Measurements from ENCODE around the gene SLC16A14.
"Not testable (repeated sequence)": the region's sequence is repeated elsewhere in the genome, so short reads cannot be mapped to it uniquely, and the experiment has no call there.

Gene SLC16A14, protein sequence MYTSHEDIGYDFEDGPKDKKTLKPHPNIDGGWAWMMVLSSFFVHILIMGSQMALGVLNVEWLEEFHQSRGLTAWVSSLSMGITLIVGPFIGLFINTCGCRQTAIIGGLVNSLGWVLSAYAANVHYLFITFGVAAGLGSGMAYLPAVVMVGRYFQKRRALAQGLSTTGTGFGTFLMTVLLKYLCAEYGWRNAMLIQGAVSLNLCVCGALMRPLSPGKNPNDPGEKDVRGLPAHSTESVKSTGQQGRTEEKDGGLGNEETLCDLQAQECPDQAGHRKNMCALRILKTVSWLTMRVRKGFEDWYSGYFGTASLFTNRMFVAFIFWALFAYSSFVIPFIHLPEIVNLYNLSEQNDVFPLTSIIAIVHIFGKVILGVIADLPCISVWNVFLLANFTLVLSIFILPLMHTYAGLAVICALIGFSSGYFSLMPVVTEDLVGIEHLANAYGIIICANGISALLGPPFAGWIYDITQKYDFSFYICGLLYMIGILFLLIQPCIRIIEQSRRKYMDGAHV

DNA sequence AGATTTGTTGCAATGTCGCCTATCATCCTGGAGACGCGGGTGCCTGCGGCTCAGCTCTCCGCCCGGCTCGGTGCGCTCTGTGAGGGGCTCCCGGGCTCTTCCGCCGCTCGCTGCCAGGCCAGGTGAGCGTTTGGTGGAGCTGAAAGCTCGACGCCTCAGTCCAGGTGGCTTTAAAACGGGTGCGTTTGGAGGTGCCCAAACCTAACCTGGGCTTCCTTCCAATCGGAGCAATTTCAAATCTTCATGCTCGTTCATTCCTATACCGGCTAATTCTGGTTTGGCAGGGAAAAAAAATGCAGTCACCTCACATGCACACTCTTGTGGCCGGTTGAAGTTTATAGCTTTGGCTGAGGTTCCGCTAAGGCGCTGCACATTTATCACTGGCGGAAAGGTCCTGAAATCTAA lies at the start of gene SLC16A14:
SLC16A14 (minus strand) TSS at position 274 of the 405 bp plus-strand sequence. CDS start 9,572 bp downstream, outside the sequence.
- Histone ChIP-seq H3K9me3 (ENCODE audit: insufficient read depth, low read length) (no peaks in the 10 kb centered on the region), H3K4me1 (ENCODE audit: insufficient read depth, insufficient read length) (no peaks in the 10 kb centered on the region), H3K9ac (ENCODE audit: insufficient read length, low read depth) (peak within 1 kb of the TSS; percentile 84), H3K4me3 (ENCODE audit: insufficient read length, low read depth) (peak within 1 kb of the TSS; percentile 68), H3K27me3 (ENCODE audit: insufficient read depth, insufficient read length) (peaks cover 32% of the 10 kb centered on the region), H3K36me3 (ENCODE audit: insufficient read depth, insufficient read length, low read length) (no peaks in the 10 kb centered on the region)
- TF ChIP-seq SUZ12 (IDR thresholded peaks at IDR 0.05; ENCODE audit: extremely low read depth, insufficient read depth, insufficient read length) = no peak
- TF ChIP-seq ZNF274 (IDR thresholded peaks at IDR 0.05; ENCODE audit: low read depth, low read length) = no peak
- TF ChIP-seq YY1 (IDR thresholded peaks at IDR 0.05; ENCODE audit: insufficient read depth, insufficient read length) = no peak
- peak; percentile 13 for DNase-seq (ENCODE audit: low read depth, low spot score)

DNA sequence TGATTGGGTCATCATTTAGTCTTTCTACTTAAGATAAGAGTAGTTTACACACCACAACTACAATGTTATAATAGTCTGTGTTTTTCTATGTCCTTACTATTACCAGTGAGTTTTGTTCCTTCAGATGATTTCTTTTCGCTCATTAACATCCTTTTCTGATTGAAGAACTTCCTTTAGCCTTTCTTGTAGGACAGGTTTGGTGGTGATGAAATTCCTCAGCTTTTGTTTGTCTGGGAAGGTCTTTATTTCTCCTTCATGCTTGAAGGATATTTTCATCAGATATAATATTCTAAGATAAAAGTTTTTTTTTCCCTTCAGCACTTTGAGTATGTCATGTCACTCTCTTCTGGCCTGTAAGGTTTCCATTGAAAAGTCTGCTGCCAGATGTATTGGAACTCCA lies 38.0 kb upstream of the SLC16A14 start:
- TF ChIP-seq ZNF274 (IDR thresholded peaks at IDR 0.05; ENCODE audit: low read depth, low read length) (no peak), SUZ12 (IDR thresholded peaks at IDR 0.05; ENCODE audit: extremely low read depth, insufficient read depth, insufficient read length) (no peak), YY1 (IDR thresholded peaks at IDR 0.05; ENCODE audit: insufficient read depth, insufficient read length) (no peak)
- no peak overlapping the region for H3K4me3 ChIP-seq (ENCODE audit: insufficient read length, low read depth)
- no peaks in the 10 kb centered on the region; the same call in 1 of the 2 replicates for H3K9me3 ChIP-seq (ENCODE audit: insufficient read depth, low read length)
- no peaks in the 10 kb centered on the region for H3K36me3 ChIP-seq (ENCODE audit: insufficient read depth, insufficient read length, low read length)
- no peaks in the 10 kb centered on the region for H3K27me3 ChIP-seq (ENCODE audit: insufficient read depth, insufficient read length)
- DNase-seq (ENCODE audit: low read depth, low spot score) = no peak
- no peaks in the 10 kb centered on the region for H3K4me1 ChIP-seq (ENCODE audit: insufficient read depth, insufficient read length)
- no peak overlapping the region for H3K9ac ChIP-seq (ENCODE audit: insufficient read length, low read depth)

DNA sequence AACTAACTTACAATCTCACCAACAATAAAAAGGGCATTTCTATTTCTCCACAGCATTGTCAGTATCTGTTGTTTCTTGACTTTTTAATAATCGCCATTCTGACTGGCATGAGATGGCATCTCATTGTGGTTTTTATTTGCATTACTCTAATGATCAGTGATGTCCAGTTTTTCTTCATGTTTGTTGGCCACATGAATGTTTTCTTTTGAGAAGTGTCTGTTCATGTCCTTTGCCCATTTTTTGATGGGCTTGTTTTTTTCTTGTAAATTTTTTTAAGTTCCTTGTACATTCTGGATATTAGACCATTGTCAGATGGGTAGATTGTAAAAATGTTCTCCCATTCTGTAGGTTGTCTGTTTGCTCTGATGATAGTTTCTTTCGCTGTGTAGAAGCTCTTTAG lies 33.2 kb upstream of the SLC16A14 start:
- H3K36me3 ChIP-seq (ENCODE audit: insufficient read depth, insufficient read length, low read length); H3K9ac ChIP-seq (ENCODE audit: insufficient read length, low read depth); H3K27me3 ChIP-seq (ENCODE audit: insufficient read depth, insufficient read length); H3K4me1 ChIP-seq (ENCODE audit: insufficient read depth, insufficient read length); H3K4me3 ChIP-seq (ENCODE audit: insufficient read length, low read depth); DNase-seq (ENCODE audit: low read depth, low spot score); H3K9me3 ChIP-seq (ENCODE audit: insufficient read depth, low read length): not testable (repeated sequence)

DNA sequence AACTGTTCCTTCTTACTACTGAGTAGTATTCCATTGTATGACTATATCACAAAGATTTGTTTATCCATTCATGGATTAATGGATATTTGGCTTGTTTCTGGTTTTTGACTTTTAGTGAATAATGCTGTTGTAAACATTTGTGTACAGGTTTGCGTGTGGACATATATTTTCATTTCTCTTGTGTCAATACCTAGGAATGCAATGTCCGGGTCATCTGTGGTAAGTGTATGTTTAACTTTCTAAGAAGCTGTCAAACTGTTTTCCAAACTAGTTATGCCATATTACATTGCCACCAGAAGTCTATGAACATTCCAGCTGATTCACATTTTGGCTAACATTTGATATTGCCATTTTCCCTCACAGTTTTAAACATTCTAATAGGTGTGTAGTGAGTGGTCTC lies 29.1 kb upstream of the SLC16A14 start:
- TF ChIP-seq YY1 (IDR thresholded peaks at IDR 0.05; ENCODE audit: insufficient read depth, insufficient read length) (no peak), SUZ12 (IDR thresholded peaks at IDR 0.05; ENCODE audit: extremely low read depth, insufficient read depth, insufficient read length) (no peak), ZNF274 (IDR thresholded peaks at IDR 0.05; ENCODE audit: low read depth, low read length) (no peak)
- no peak for DNase-seq (ENCODE audit: low read depth, low spot score)

DNA sequence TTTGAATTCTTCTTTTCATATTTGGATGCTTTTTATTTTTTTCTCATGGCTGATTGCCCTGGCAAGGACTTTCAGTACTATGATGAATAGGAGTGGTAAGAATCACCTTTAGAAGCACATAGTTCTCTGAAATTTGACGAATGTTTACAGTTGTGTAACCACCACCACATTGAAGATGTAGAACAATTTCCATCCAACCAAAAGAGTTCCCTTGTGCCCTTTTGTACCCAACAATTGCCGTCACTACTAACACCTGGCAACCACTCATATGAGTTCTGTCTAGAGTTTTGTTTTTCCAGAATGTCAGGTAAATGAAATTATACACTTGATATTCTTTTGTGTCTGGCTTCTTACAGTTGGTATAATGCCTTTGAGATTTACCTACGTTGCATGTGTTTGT lies 28.7 kb upstream of the SLC16A14 start:
- TF ChIP-seq YY1 (IDR thresholded peaks at IDR 0.05; ENCODE audit: insufficient read depth, insufficient read length) = no peak
- no peaks in the 10 kb centered on the region; the same call in 1 of the 2 replicates for H3K9me3 ChIP-seq (ENCODE audit: insufficient read depth, low read length)
- H3K4me3 ChIP-seq (ENCODE audit: insufficient read length, low read depth) = no peak overlapping the region
- H3K9ac ChIP-seq (ENCODE audit: insufficient read length, low read depth) = no peak overlapping the region
- H3K27me3 ChIP-seq (ENCODE audit: insufficient read depth, insufficient read length) = no peaks in the 10 kb centered on the region
- no peak for DNase-seq (ENCODE audit: low read depth, low spot score)
- H3K4me1 ChIP-seq (ENCODE audit: insufficient read depth, insufficient read length) = no peaks in the 10 kb centered on the region
- no peaks in the 10 kb centered on the region for H3K36me3 ChIP-seq (ENCODE audit: insufficient read depth, insufficient read length, low read length)

More for the DNA sequence above, 29.1 kb upstream of the SLC16A14 start:
- Histone ChIP-seq H3K4me3 (ENCODE audit: insufficient read length, low read depth) (no peak overlapping the region), H3K9ac (ENCODE audit: insufficient read length, low read depth) (no peak overlapping the region), H3K27me3 (ENCODE audit: insufficient read depth, insufficient read length) (no peaks in the 10 kb centered on the region), H3K9me3 (ENCODE audit: insufficient read depth, low read length) (no peaks in the 10 kb centered on the region; the same call in 1 of the 2 replicates), H3K4me1 (ENCODE audit: insufficient read depth, insufficient read length) (no peaks in the 10 kb centered on the region), H3K36me3 (ENCODE audit: insufficient read depth, insufficient read length, low read length) (no peaks in the 10 kb centered on the region)

DNA sequence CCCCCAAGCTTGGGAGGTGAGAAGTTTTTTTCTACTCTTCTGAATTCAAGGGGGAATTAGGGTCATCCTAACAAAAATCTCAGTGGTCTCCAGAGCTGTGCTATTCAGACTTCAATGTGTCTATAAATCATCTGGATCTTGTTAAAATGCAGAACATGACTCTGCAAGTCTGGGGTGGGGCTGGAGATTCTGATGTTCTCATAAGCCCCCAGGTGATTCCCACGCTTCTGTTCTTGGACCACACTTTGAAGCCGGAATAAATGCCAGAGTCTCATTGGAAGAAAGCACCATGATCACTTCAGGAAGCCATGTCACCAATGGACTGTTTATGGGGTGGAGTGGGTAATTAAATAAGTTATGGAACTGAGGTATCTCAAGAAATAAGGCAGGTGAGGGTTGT lies 22.2 kb upstream of the SLC16A14 start:
- Histone ChIP-seq H3K4me3 (ENCODE audit: insufficient read length, low read depth) (no peak overlapping the region), H3K27me3 (ENCODE audit: insufficient read depth, insufficient read length) (no peaks in the 10 kb centered on the region), H3K4me1 (ENCODE audit: insufficient read depth, insufficient read length) (no peaks in the 10 kb centered on the region), H3K9ac (ENCODE audit: insufficient read length, low read depth) (no peak overlapping the region), H3K36me3 (ENCODE audit: insufficient read depth, insufficient read length, low read length) (no peaks in the 10 kb centered on the region), H3K9me3 (ENCODE audit: insufficient read depth, low read length) (no peaks in the 10 kb centered on the region)
- no peak for DNase-seq (ENCODE audit: low read depth, low spot score)
- TF ChIP-seq YY1 (IDR thresholded peaks at IDR 0.05; ENCODE audit: insufficient read depth, insufficient read length) (no peak), SUZ12 (IDR thresholded peaks at IDR 0.05; ENCODE audit: extremely low read depth, insufficient read depth, insufficient read length) (no peak), ZNF274 (IDR thresholded peaks at IDR 0.05; ENCODE audit: low read depth, low read length) (no peak)

DNA sequence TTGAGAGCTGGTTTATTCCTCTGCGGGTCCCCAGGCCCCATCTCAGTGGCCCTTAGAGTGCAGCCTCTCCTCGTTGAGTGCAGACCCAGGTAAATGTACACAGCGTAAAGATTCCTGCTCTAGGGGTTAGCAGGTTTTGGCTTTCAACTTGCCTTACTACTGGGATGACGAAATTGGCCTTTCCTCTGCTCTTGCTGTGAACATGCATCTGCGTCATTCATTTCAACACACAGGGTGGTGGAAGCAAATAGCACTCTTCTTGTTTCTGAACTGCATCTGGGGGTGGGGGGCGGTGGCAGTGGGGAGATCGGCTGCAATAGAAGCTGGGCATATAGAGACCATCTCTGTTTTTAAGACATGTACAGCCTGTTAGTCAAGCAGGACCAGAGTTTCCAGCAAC lies 16.5 kb upstream of the SLC16A14 start:
- DNase-seq (ENCODE audit: low read depth, low spot score) = no peak
- no peaks in the 10 kb centered on the region for H3K4me1 ChIP-seq (ENCODE audit: insufficient read depth, insufficient read length)

More for the DNA sequence above, 16.5 kb upstream of the SLC16A14 start:
- no peak overlapping the region for H3K4me3 ChIP-seq (ENCODE audit: insufficient read length, low read depth)
- H3K9ac ChIP-seq (ENCODE audit: insufficient read length, low read depth) = no peak overlapping the region
- no peaks in the 10 kb centered on the region for H3K9me3 ChIP-seq (ENCODE audit: insufficient read depth, low read length)
- H3K27me3 ChIP-seq (ENCODE audit: insufficient read depth, insufficient read length) = no peaks in the 10 kb centered on the region
- TF ChIP-seq SUZ12 (IDR thresholded peaks at IDR 0.05; ENCODE audit: extremely low read depth, insufficient read depth, insufficient read length) (no peak), YY1 (IDR thresholded peaks at IDR 0.05; ENCODE audit: insufficient read depth, insufficient read length) (no peak), ZNF274 (IDR thresholded peaks at IDR 0.05; ENCODE audit: low read depth, low read length) (no peak)
- no peaks in the 10 kb centered on the region for H3K36me3 ChIP-seq (ENCODE audit: insufficient read depth, insufficient read length, low read length)

Data from NT2/D1 (cell line).